Upper lobe of right lung (tissue), 1 donor: Measurements from ENCODE around the gene RASGEF1C. TPM values are rescaled to one million over a fixed set of nuclear protein-coding genes. Genes with fewer than 3 reads are reported as not detected.

Experiments used
- ATAC-seq: fragments of 200-7000 bp; cut with Tn5 transposase; one replicate; pipeline ENCODE4 v1.9.1; 2020; ENCODE audit warnings: mild to moderate bottlenecking, moderate library complexity
- DNase-seq: peaks from one replicate; pipeline ENCODE4 v3.0.0-alpha.2; 2020
- H3K27ac ChIP-seq: fragments of 200-600 bp; one replicate; pipeline ENCODE4 v1.8.0; 2022
- H3K27me3 ChIP-seq: fragments of 200-600 bp; one replicate; pipeline ENCODE4 v1.8.0; 2022; ENCODE audit warnings: mild to moderate bottlenecking
- H3K36me3 ChIP-seq: fragments of 200-600 bp; one replicate; pipeline ENCODE4 v1.8.0; 2022
- H3K4me1 ChIP-seq: fragments of 200-600 bp; one replicate; pipeline ENCODE4 v1.8.0; 2022
- H3K4me3 ChIP-seq: fragments of 200-600 bp; one replicate; pipeline ENCODE4 v1.8.0; 2022; ENCODE audit warnings: mild to moderate bottlenecking
- H3K9me3 ChIP-seq: fragments of 200-600 bp; one replicate; pipeline ENCODE4 v1.8.0; 2022
- intact Hi-C: fragments of 100-400 bp; cut with DNase I; formaldehyde crosslinking; loops from one replicate; pipeline ENCODE4 v1.11.0; 2022
- total RNA-seq: library from RNA; stranded (reverse); fragmentation: NEBNext Ultra II Directional; extraction: Animal tissue kit (Norgen Biotek cat#: 25700); gene quantifications from one replicate; pipeline ENCODE4 v1.2.1, GENCODE V29; 2021
- TF ChIP-seq, protein P1 (sequence below): fragments of 200-600 bp; IDR thresholded peaks from one replicate; pipeline ENCODE4 v1.8.0; 2022; ENCODE audit warnings: antibody characterized with exemption
- donor health status: DM: no; HTN: yes; CAD: no; lungs with severe emphysema.

RASGEF1C gene
- total RNA-seq, 1 donor from 2014 or later: not detected

DNA sequence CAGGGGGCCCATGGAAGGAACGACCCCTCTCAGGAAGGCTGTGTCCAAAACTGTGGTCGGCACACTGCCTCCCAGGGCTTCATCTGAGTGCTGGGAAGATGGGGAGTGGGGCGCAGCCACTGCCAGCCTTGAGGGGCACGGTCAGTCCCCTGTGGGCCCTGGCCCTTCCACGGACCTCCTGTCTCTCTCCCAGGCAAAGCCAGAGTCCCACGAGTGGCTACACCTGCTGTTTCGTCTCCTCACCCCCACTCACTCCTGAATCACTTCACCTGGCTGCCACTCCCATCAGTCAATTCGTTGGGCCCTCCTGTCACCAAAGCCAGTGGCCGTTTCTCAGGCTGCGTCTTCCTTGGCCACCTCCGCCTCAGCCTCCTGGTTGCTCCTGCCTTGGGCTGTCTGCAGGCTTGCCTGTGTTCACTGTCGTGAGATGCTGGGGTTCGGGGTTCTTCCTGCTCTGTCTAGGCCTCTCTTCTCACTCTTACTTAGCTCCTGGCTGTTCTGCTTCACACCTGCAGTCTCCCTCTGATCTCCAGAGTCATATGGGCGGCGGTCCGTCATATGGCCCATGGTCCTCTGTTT lies 78.6 kb downstream of the RASGEF1C start:
- no peaks in the 10 kb centered on the region for H3K9me3 ChIP-seq
- H3K36me3 ChIP-seq: no peaks in the 10 kb centered on the region
- DNase-seq (peak; percentile 40), ATAC-seq (no peak)
- no peak overlapping the region for H3K27ac ChIP-seq
- H3K27me3 ChIP-seq: peaks cover 14% of the 10 kb centered on the region
- intact Hi-C loops: no loop called here
- H3K4me1 ChIP-seq: no peaks in the 10 kb centered on the region
- TF ChIP-seq, protein P1, sequence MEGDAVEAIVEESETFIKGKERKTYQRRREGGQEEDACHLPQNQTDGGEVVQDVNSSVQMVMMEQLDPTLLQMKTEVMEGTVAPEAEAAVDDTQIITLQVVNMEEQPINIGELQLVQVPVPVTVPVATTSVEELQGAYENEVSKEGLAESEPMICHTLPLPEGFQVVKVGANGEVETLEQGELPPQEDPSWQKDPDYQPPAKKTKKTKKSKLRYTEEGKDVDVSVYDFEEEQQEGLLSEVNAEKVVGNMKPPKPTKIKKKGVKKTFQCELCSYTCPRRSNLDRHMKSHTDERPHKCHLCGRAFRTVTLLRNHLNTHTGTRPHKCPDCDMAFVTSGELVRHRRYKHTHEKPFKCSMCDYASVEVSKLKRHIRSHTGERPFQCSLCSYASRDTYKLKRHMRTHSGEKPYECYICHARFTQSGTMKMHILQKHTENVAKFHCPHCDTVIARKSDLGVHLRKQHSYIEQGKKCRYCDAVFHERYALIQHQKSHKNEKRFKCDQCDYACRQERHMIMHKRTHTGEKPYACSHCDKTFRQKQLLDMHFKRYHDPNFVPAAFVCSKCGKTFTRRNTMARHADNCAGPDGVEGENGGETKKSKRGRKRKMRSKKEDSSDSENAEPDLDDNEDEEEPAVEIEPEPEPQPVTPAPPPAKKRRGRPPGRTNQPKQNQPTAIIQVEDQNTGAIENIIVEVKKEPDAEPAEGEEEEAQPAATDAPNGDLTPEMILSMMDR: no peak
- no peak overlapping the region for H3K4me3 ChIP-seq

DNA sequence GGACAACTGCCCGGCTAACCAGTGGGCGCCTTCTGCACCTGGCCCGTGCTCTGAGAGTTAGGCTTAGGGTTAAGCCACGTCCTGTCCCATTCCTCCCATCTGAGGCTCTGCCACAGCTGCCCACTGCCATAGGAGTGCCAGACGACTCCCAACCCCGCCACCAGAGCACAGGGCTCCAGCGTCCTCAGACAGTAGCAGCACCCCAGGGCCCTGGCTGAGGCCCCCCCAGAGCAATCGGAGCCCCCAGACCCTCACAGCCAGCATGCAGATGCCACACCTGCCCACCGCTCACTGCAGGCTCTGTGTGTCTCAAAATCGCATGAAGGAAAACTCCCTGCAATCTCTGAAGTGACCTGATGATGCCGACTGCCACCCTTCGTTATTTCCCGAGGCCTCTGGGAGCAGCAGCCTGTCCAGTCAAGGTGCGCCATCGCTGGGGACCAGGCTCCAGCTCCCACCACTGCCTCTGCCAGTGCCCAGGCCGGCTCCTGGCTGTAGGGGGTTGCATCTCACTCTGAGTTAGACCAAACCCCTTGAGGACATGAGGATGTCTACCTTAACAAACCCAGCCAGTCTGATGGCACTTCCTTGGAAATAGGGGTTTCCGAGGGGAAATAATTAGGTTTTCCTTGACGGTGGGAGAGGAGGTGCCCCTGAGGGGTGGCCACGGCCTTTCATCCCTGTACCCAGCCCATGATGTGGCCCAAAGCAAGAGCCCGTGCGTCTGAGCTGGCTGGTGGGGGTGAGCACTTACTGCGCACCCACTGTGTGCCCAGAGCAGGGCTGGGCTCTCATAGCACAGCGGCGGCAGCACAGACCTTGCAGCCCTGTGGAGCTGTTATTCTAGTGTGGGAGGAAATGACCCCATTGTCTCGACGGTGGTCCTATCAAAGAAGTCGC lies 79.5 kb downstream of the RASGEF1C start:
- DNase-seq (peak; percentile 53), ATAC-seq (no peak)
- no peaks in the 10 kb centered on the region for H3K36me3 ChIP-seq
- no peaks in the 10 kb centered on the region for H3K4me1 ChIP-seq
- H3K9me3 ChIP-seq: no peaks in the 10 kb centered on the region
- peaks cover 14% of the 10 kb centered on the region for H3K27me3 ChIP-seq
- no peak overlapping the region for H3K4me3 ChIP-seq
- intact Hi-C loops: no loop called here
- TF ChIP-seq, protein P1: no peak
- no peak overlapping the region for H3K27ac ChIP-seq

DNA sequence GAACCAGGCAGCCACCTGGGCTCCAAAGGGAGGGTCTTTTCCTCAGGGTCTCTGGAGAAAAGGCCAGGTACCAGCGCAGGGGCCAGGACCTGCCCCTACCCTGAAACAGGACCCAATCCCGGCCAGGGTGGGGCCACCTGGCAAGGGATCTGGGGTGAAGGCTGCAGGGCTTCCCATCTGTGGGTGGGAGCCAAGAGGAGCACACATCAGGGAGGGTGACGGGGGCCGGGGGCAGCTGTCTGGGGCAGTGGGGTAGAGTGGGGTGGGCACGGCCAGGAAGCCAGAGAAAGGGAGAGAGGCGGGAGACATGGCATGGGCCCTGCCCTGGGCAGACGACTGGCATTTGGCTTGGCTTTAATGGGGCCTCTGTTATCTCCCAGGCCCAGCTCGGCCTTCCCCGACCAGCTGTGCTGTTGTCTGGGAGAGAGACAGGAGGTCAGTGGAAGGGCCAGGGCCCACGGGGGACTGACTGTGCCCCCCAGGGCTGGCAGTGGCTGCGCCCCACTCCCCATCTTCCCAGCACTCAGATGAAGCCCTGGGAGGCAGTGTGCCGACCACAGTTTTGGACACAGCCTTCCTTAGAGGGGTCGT lies 80.2 kb downstream of the RASGEF1C start:
- H3K4me1 ChIP-seq: no peaks in the 10 kb centered on the region
- no peak for DNase-seq
- no peak overlapping the region for H3K4me3 ChIP-seq
- TF ChIP-seq, protein P1: no peak
- no peaks in the 10 kb centered on the region for H3K36me3 ChIP-seq
- intact Hi-C loops: no loop called here
- H3K27me3 ChIP-seq: peaks cover 14% of the 10 kb centered on the region
- no peaks in the 10 kb centered on the region for H3K9me3 ChIP-seq
- no peak for ATAC-seq
- no peak overlapping the region for H3K27ac ChIP-seq

DNA sequence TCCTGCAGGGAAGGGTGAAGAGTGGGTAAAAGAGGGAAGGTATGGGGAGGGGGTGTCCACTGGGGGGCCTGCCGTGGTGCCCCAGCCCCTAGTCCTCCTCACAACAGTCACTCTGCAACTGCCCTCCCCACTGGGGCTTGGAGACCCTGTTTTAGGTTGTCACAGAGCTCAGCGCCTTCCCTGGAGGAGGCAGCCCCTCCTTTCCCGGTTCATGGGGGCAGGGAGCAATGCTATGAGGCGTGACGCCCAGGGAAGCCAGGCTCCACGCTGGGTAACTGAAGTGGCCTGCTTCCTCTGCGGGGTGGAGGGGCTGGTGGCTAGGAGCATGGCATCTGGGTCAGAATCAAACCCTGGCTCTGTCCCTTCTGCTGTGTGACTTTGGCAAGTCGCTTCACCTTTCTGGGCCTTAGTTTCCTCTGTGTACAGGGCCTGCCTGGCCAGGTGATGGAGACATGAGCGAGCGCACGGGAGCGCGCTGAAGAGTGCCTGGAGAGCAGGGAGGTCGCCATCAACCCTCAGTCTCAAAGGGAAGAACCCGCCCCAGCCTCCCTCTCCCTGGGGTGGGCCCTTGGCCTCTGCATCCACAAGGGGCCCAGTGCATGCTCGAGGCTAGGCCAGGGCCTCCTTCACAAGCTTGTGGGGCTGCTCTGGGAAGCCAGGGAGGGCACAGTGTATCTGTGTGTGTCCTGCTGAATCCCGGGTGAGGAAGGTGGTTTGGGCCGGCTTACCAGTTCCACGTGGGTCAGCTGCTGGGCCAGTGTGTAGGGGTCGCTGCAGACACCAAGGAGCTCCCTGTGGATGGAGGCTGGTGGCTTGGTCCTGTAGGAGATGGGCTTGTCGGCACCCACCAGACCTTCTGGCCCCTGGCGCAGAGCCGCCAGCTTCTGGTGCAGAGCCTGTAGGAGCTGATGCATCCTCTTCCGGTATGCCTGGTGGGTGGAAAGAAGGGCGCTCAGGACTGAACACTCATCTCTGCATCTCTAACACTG lies 81.0 kb downstream of the RASGEF1C start:
- Histone ChIP-seq H3K9me3 (no peaks in the 10 kb centered on the region), H3K36me3 (no peaks in the 10 kb centered on the region), H3K4me1 (no peaks in the 10 kb centered on the region), H3K27ac (no peak overlapping the region), H3K27me3 (peaks cover 16% of the 10 kb centered on the region), H3K4me3 (no peak overlapping the region)
- TF ChIP-seq, protein P1: no peak
- ATAC-seq (no peak), DNase-seq (peak; percentile 56)
- intact Hi-C loops: no loop called here
